A172 (cell line): ENCODE data around the gene SLC44A4. TPM values are rescaled to one million over a fixed set of nuclear protein-coding genes. Genes with fewer than 3 reads are reported as not detected.
"Not testable (repeated sequence)": the region's sequence is repeated elsewhere in the genome, so short reads cannot be mapped to it uniquely, and the experiment has no call there.

Experiments
- DNase-seq: peaks from one replicate; pipeline ENCODE4 v3.0.0-alpha.2; 2015; ENCODE audit warnings: low spot score
- total RNA-seq: library from RNA; depleted of rRNA; stranded (reverse); fragments of >200 nt; shearing (Covaris generic); gene quantifications from 2 replicates; pipeline ENCODE4 v1.2.3, GENCODE V29; 2014; rRNA removed

The SLC44A4 gene
- not detected in 2 replicates for total RNA-seq

DNA sequence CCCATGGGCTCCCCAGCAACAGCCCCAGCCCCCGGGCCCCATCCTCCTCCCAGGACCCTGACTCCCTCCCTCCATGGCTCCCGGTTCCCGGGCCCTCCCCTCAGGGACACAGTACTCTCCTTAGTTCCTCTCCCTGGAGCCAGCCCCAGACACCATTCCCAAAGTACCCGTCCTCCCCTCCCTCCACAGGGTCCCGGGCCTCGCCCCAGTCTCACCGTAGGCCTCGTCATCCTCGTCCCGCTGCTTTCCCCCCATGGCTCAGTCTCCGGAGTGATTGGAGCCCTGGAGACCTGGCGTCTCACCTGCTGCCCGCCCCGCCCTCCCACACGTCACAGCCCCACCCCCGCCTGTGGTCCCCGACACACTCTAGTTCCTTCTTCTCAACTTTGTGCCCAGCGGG, at the start of gene SLC44A4:
Gene SLC44A4 (minus strand): TSS at position 272 of the 400 bp plus-strand sequence. CDS start 17 bp downstream, at position 255.
- no peak for DNase-seq

DNA sequence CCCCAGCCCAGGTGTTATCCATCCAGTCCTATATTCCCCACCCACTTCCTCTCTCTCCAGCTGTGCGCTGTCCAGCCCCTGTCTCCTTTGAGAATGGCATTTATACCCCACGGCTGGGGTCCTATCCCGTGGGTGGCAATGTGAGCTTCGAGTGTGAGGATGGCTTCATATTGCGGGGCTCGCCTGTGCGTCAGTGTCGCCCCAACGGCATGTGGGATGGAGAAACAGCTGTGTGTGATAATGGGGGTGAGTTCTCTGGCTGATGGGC, 49.8 kb upstream of the SLC44A4 start:
- DNase-seq = no peak

DNA sequence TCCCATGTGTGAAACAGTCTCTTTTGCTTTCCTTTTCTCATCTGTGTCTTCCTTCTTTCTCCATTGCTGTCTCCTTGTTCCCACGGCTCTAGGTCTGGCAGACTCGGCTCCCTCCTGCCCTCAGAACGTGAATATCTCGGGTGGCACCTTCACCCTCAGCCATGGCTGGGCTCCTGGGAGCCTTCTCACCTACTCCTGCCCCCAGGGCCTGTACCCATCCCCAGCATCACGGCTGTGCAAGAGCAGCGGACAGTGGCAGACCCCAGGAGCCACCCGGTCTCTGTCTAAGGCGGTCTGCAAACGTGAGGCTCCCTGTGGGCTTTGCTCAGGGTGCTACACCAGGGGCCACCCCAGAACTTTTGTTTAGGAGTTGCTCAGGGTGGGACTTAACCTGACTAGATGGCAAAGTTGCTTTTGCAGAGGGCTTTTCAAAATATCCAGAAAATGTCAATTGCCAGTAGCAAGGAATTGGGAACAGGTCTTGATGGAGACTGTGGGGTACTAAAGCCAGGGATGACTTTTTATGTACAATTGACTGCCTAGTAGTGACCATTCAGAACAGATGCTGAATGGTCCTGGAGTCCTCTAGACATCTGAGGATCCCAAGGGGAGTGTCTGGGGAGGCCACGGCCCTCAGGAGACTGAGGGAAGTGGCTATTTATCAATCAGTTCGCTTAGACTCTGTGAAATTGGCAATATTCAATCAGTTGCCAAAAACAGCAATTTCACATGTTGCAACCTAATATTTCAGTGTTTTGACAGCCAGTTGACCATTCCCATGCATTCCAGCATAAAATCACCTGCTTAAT, 49.3 kb upstream of the SLC44A4 start:
- DNase-seq = no peak

DNA sequence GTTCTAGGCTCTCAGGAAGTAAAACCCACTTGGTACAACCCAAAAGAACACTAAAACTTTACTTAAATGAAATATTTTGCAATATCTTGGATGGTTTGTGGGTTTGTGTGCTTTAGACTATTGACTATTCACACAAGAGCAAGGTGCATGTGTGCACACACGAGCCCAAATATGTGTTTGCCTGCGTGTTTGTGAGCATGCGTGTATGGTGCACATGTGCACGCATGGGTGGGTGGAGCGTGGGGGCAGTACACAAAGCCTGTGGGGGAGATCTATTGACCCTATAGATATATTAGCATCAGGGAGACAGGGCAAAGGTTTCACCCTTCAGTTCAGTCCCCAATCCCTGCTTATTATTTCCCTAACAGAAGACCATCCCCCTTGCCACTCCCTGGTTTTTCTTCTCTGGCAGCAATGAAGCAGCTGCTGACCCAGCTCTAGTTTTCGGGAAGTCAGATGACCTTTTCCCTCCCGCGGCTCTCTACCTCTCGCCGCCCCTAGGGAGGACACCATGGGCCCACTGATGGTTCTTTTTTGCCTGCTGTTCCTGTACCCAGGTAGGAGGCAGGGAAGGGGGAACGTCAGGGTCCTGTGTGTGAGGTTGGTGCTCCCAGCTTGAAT, 48.6 kb upstream of the SLC44A4 start, which contains the start of gene C2:
Gene C2 (plus strand): TSS at position 476 of the 621 bp plus-strand sequence. CDS start 36 bp downstream, at position 512.
- no peak for DNase-seq

DNA sequence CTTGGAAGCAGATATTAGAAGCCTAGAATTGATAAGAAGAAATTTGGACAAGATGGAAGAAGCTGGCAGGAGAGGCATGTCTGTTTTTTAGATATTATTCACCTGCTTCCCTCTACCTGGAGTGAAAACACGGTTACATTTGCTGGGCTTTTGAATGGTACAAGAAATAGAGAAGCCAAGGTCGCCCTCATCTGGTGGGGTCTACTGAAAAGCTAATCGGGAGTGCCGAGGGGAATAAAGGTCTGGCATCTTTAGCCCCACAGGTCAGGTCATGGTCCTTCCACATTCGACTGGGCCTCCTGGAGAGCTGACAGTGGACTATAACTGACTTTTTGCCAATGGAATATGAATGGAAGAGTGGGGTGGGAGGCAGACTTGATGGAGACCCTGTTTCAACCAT, 44.1 kb upstream of the SLC44A4 start:
- DNase-seq = no peak

DNA sequence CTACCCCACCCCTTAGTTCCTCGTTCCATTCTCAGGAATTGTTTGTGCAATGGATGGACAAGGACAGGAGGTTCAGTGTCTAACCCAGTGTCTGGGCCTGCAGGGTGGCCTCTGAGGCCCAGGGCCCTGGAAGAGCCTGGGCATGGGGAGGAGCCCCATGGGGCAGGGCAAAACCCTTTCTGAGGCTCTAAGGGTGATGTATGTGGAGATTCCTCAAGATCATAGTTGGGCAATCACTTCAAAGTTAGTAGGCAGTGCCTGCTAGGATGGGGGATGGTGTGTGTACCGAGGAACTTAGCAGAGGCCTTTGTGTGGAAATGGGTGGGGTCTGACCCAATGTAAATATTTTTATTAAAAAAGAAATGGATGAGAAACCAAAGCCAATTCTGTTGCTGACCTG, 42.0 kb upstream of the SLC44A4 start:
- no peak for DNase-seq

DNA sequence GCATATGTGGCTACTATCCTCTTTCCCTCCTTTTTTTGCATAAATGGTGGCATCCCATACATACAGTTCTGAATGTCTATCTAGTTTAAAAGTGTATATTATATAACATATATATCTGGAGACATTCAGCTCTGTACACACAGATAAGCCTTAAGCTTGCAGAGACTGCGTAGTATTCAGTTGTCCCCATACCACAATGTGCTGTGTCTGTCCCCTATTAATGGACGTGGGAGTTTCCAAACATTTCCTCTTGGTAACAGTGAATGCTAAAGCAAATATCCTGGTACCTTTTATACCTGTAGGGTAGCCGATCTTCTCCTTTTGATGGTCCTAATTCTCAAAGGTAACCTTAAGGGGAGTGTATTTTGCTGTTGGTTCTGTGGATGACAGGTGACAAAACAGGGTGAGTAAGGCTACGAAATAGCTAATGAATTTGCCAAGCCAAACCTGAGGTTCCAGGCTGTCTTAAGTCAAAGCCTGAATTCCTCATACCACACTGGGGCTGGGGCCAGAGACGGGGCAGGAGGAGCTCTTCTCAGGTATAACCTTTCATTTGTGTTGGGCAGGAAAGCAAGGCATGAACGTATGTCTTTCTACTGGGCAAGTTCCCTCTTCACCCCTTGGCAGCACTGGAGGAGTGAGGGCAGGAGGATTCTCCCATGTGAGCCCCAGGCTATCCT, 41.0 kb upstream of the SLC44A4 start:
- no peak for DNase-seq

DNA sequence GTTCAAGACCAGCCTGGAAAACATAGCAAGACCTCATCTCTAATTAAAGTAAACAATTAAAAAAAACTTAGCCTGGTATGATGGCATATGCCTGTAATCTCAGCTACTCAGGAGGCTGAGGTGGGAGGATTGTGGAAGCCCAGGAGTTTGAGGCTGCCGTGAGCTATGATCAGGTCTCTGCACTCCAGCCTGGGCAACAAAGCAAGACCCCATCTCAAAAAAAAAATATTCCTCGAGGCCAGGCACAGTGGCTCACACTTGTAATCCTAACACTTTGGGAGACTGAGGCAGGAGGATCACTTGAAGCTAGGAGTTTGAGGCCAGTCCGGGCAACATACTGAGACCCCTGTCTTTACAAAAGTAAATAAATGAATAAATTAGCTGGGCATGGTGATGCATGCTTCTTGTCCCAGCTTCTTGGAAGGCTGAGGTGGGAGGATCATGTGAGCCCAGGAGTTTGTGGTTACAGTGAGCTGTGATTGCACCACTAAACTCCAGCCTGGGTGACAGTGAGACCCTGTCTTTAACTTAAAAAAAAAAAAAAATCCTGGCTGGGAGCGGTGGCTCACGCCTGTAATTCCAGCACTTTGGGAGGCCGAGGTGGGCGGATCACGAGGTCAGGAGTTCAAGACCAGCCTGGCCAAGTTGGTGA, 39.4 kb upstream of the SLC44A4 start:
- DNase-seq = no peak

DNA sequence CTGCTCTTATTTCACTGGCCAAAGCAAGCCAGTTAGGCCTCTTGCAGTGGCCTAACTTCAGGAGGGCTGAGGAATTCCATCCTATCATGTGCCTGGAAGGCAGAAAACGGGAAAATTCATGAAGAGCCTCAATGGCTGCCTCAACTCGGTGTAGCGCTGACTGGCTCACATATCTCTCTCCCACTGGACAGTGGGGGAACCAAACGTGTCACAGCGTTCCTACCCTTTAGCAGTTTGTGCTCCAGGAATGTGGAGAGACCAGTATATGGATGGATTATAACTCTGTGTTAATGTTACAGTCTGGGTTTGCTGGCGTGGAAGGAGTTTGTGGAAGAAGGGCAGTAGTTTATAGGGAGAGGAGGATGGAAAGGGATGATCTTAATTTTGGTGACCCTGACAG, 37.0 kb upstream of the SLC44A4 start:
- no peak for DNase-seq

DNA sequence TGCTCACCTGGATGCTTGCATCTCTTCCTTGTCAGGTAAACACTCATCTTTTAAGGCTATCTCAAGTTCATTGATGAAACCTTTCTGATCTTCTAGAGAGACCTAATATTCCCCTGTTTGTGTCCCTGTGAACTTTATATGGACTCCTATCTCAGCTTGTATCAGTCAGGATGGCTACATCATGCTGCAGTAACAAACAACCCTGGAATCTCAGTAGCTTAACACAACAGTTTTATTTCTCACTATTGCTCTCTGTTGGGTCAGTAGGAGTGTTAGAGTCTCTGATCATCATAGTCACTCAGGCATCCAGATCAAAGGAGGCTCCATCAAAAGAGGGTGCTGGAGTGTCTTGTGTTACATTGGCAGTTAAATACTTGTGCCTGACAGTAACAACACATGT, 36.6 kb upstream of the SLC44A4 start:
- no peak for DNase-seq

DNA sequence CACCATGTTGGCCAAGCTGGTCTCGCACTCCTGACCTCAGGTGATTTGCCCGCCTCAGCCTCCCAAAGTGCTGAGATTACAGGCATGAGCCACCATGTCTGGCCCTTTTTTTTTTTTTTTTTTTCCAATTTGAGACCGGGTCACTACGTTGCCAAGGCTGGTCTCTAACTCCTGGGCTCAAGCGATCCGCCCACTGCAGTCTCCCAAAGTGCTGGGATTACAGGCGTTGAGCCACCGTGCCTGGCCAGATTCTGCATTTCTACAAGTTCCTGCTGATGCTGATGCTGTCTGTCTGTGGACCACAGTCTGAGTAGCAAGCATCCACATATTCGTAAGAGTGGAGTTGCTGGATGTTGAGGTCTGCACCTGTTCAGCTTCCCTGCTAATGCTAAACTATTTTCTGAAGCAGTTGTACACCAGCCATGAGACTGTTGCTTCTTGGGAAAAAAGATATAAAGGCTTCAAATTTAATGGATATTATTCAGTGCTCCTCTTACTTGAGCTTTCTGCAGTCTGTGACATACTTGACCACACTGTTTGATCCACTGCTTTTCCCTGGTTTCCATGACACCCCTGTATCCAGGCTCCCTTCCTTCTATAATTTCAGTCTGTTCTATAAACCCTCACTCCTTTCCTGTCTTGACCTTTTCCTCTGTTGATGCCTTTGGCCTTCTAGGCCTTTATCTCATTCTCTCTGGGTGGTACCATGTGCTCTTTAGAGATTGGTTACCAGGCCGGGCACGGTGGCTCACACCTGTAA, 33.2 kb upstream of the SLC44A4 start:
- DNase-seq = no peak

DNA sequence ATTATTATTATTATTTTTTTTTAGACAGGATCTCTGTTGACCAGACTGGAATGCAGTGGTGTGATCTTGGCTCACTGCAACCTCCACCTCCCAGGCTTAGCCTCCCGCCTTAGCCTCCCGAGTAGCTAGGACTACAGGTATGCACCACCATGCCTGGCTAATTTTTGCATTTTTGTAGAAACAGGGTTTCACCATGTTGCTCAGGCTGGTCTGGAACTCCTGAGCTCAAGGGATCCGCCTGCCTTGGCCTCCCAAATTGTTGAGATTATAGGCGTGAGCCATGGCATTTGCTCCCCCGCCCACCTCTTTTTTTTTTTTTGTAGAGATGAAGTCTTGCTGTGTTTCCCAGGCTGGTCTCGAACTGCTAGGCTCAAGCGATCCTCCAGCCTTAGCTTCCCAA, 30.5 kb upstream of the SLC44A4 start:
- not testable (repeated sequence) for DNase-seq

- no peak for DNase-seq
Observed at GRCh38 chr6:31908791-31909190, 30.0 kb upstream of the SLC44A4 start.

GRCh38 chr6:31908255-31908654, 29.5 kb upstream of the SLC44A4 start:
- not testable (repeated sequence) for DNase-seq

GRCh38 chr6:31907158-31907813, 28.5 kb upstream of the SLC44A4 start:
- DNase-seq = no peak

DNA sequence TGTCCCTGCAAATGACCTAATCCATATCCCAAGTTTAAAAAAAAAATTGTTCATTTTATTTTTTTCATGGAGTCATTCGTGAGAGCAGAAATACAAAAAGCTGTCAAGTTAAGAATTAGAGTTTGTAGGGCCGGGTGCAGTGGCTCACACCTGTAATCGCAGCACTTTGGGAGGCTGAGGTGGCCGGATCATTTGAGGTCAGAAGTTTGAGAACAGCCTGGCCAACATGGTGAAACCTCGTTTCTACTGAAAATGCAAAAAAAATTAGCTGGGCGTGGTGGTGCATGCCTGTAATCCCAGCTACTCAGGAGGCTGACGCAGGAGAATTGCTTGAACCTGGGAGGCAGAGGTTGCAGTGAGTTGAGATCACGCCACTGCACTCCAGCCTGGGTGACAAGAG, 27.9 kb upstream of the SLC44A4 start:
- DNase-seq = not testable (repeated sequence)

GRCh38 chr6:31906122-31906521, 27.3 kb upstream of the SLC44A4 start:
- no peak for DNase-seq

DNA sequence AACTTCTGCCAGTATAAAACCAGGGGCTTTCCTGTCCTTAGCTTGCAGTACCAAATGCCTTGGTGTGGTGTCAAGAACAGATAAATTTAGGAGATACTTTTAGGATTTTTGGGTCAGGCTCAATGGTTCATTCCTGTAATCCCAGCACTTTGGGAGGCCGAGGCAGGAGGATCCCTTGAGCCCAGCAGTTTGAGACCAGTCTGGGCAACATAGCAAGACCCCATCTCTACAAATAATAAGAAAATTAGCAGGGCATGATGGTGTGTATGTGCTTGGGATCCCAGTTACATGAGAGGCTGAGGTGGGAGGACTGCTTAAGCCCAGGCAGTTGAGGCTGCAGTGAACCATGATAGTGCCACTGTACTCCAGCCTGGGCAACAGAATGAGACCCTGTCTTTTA, 26.2 kb upstream of the SLC44A4 start:
- DNase-seq = no peak

GRCh38 chr6:31903957-31904356, 25.2 kb upstream of the SLC44A4 start:
- DNase-seq = no peak

- DNase-seq = peak; percentile 87
Observed at GRCh38 chr6:31901953-31902643, 23.3 kb upstream of the SLC44A4 start, which contains the start of gene ZBTB12. Gene ZBTB12 (minus strand): TSS chr6:31902086. CDS start chr6:31901305, 781 bp downstream.
